Measurements from ENCODE around the gene ATP6V1F. TPM values are rescaled to one million over a fixed set of nuclear protein-coding genes. Genes with fewer than 3 reads are reported as not detected.

Gene ATP6V1F
- total RNA-seq, 2 donors from 2014 or later, result 122 to 157 TPM

- 95 to 98% methylated on average over 8 to 18 of the region's 18 CpGs for WGBS, 2 experiments (ENCODE audit: insufficient coverage in 1 of 2, insufficient read length in 1 of 2)
- H3K27ac Mint-ChIP-seq, result no peak overlapping the region
These were observed 12.7 kb upstream of the ATP6V1F start for GRCh38 chr7:128849804-128850490.

GRCh38 chr7:128852537-128853254, 10.0 kb upstream of the ATP6V1F start:
- Mint-ChIP-seq H3K4me1 (no peaks in the 10 kb centered on the region), H3K9me3 (no peaks in the 10 kb centered on the region), H3K27me3 (ENCODE audit: insufficient read depth) (no peaks in the 10 kb centered on the region), H3K36me3 (ENCODE audit: low read depth) (peaks cover 2% of the 10 kb centered on the region), H3K27ac (no peak overlapping the region), H3K4me3 (no peak overlapping the region)
- Histone ChIP-seq H3K4me3 (ENCODE audit: low read length) (no peak overlapping the region), H3K9me3 (ENCODE audit: control insufficient read depth, low read length) (no peaks in the 10 kb centered on the region), H3K27ac (ENCODE audit: low read depth, low read length) (no peak overlapping the region), H3K27me3 (ENCODE audit: control insufficient read depth, insufficient read depth, low read length, poor library complexity, severe bottlenecking) (no peaks in the 10 kb centered on the region), H3K9ac (ENCODE audit: extremely low read depth, low read length, poor library complexity, severe bottlenecking) (no peak overlapping the region), H3K4me1 (ENCODE audit: control insufficient read depth, insufficient read depth, low read length) (no peaks in the 10 kb centered on the region), H3K36me3 (ENCODE audit: control insufficient read depth, insufficient read depth, low read length) (peaks cover 9% of the 10 kb centered on the region)
- no peak for TF ChIP-seq CTCF (conservative IDR thresholded peaks at IDR 0.05)
- 93 to 96% methylated on average over 27 to 28 of the region's 28 CpGs for WGBS, 2 experiments (ENCODE audit: insufficient coverage in 1 of 2, insufficient read length in 1 of 2)
- DNase-seq, result no peak

More at GRCh38 chr7:128849804-128850490, 12.7 kb upstream of the ATP6V1F start:
- Histone ChIP-seq H3K36me3 (ENCODE audit: control insufficient read depth, insufficient read depth, low read length) (no peaks in the 10 kb centered on the region), H3K9ac (ENCODE audit: extremely low read depth, low read length, poor library complexity, severe bottlenecking) (no peak overlapping the region), H3K27ac (ENCODE audit: low read depth, low read length) (no peak overlapping the region), H3K4me3 (ENCODE audit: low read length) (no peak overlapping the region), H3K4me1 (ENCODE audit: control insufficient read depth, insufficient read depth, low read length) (no peaks in the 10 kb centered on the region), H3K27me3 (ENCODE audit: control insufficient read depth, insufficient read depth, low read length, poor library complexity, severe bottlenecking) (no peaks in the 10 kb centered on the region), H3K9me3 (ENCODE audit: control insufficient read depth, low read length) (no peaks in the 10 kb centered on the region)
- no peak for DNase-seq
- no peaks in the 10 kb centered on the region for H3K9me3 Mint-ChIP-seq
- no peaks in the 10 kb centered on the region for H3K27me3 Mint-ChIP-seq (ENCODE audit: insufficient read depth)
- no peaks in the 10 kb centered on the region for H3K4me1 Mint-ChIP-seq
- no peak for TF ChIP-seq CTCF (conservative IDR thresholded peaks at IDR 0.05)
- H3K36me3 Mint-ChIP-seq (ENCODE audit: low read depth), result peaks cover 2% of the 10 kb centered on the region
- no peak overlapping the region for H3K4me3 Mint-ChIP-seq

GRCh38 chr7:128853799-128854198, 8.9 kb upstream of the ATP6V1F start:
- H3K27ac ChIP-seq (ENCODE audit: low read depth, low read length), result no peak overlapping the region
- no peaks in the 10 kb centered on the region for H3K9me3 ChIP-seq (ENCODE audit: control insufficient read depth, low read length)
- no peaks in the 10 kb centered on the region for H3K4me1 ChIP-seq (ENCODE audit: control insufficient read depth, insufficient read depth, low read length)
- H3K36me3 ChIP-seq (ENCODE audit: control insufficient read depth, insufficient read depth, low read length), result peaks cover 9% of the 10 kb centered on the region
- H3K27ac Mint-ChIP-seq, result no peak overlapping the region
- H3K27me3 ChIP-seq (ENCODE audit: control insufficient read depth, insufficient read depth, low read length, poor library complexity, severe bottlenecking), result no peaks in the 10 kb centered on the region
- no peak for TF ChIP-seq CTCF (conservative IDR thresholded peaks at IDR 0.05)
- no peak for DNase-seq
- no peaks in the 10 kb centered on the region for H3K4me1 Mint-ChIP-seq
- H3K27me3 Mint-ChIP-seq (ENCODE audit: insufficient read depth), result no peaks in the 10 kb centered on the region
- no peak overlapping the region for H3K4me3 Mint-ChIP-seq
- peaks cover 2% of the 10 kb centered on the region for H3K36me3 Mint-ChIP-seq (ENCODE audit: low read depth)
- H3K9me3 Mint-ChIP-seq, result no peaks in the 10 kb centered on the region
- no peak overlapping the region for H3K9ac ChIP-seq (ENCODE audit: extremely low read depth, low read length, poor library complexity, severe bottlenecking)
- no peak overlapping the region for H3K4me3 ChIP-seq (ENCODE audit: low read length)
- 93 to 94% methylated on average over 12 to 23 of the region's 23 CpGs for WGBS, 2 experiments (ENCODE audit: insufficient coverage in 1 of 2, insufficient read length in 1 of 2)
